Mucosa of descending colon (tissue), 3 donors: ENCODE results near the gene CRYGS. TPM values are rescaled to one million over a fixed set of nuclear protein-coding genes. Genes with fewer than 3 reads are reported as not detected.
"Not testable (repeated sequence)": the region's sequence is repeated elsewhere in the genome, so short reads cannot be mapped to it uniquely, and the experiment has no call there.

Experiments used
- ATAC-seq: fragments of 200-7000 bp; cut with Tn5 transposase; one replicate; pipeline ENCODE4 v1.9.1; 2020; ENCODE audit warnings: mild to moderate bottlenecking, moderate library complexity
- DNase-seq, 3 donors: peaks; one replicate each; pipeline ENCODE4 v3.0.0-alpha.2; 2020
- H3K36me3 ChIP-seq: fragments of 200-600 bp; one replicate; pipeline ENCODE4 v1.8.0; 2021; ENCODE audit warnings: low read depth, mild to moderate bottlenecking
- H3K4me1 ChIP-seq: fragments of 200-600 bp; one replicate; pipeline ENCODE4 v1.8.0; 2021; ENCODE audit warnings: low read depth, mild to moderate bottlenecking
- H3K4me3 ChIP-seq: fragments of 200-600 bp; one replicate; pipeline ENCODE4 v1.8.0; 2021; ENCODE audit warnings: mild to moderate bottlenecking
- H3K9me3 ChIP-seq: fragments of 200-600 bp; one replicate; pipeline ENCODE4 v1.8.0; 2021; ENCODE audit warnings: mild to moderate bottlenecking
- CTCF ChIP-seq: fragments of 200-600 bp; IDR thresholded peaks from one replicate; pipeline ENCODE4 v1.8.0; 2022; ENCODE audit warnings: antibody characterized with exemption, mild to moderate bottlenecking
- intact Hi-C, 2 donors: fragments of 100-400 bp; cut with DNase I in 1 of 2; cut with micrococcal nuclease in 1 of 2; formaldehyde crosslinking; loops; one replicate each; pipeline versions ENCODE4 v1.11.0 to v1.11.1; 2022; cut with DNase I, micrococcal nuclease
- total RNA-seq, 3 donors: library from RNA; stranded (reverse); fragmentation: NEBNext Ultra II Directional in 2 of 3; extraction: Animal tissue kit (Norgen Biotek cat#: 25700) in 2 of 3; gene quantifications; one replicate each; pipeline versions ENCODE4 v1.2.1 to v1.2.4, GENCODE V29; 2021 to 2023
- donor health status: DM: no; HTN: no; CAD: no; lungs with moderate emphysema.
- donor health status: DM: no; HTN: no; CAD: no.
- donor health status: DM: no; HTN: yes; CAD: no.

Gene CRYGS
- total RNA-seq, 3 donors from 2014 or later, result 3.2 to 3.9 (median 3.8) TPM

GRCh38 chr3:186589121-186589520 is 44.9 kb upstream of the CRYGS start:
- Histone ChIP-seq H3K36me3 (no peaks in the 10 kb centered on the region), H3K4me1 (no peaks in the 10 kb centered on the region), H3K9me3 (no peaks in the 10 kb centered on the region), H3K4me3 (no peak overlapping the region)
- peak; percentile 33 for ATAC-seq
- no peak for DNase-seq
- TF ChIP-seq CTCF, result no peak
- intact Hi-C loops, result no loop called here

GRCh38 chr3:186588632-186589031 is 44.5 kb upstream of the CRYGS start:
- TF ChIP-seq CTCF, result no peak
- intact Hi-C loops, result no loop called here
- Histone ChIP-seq H3K9me3 (no peaks in the 10 kb centered on the region), H3K4me1 (no peaks in the 10 kb centered on the region), H3K36me3 (no peaks in the 10 kb centered on the region), H3K4me3 (no peak overlapping the region)
- DNase-seq (no peak), ATAC-seq (peak; percentile 72)

GRCh38 chr3:186587183-186587582 is 43.0 kb upstream of the CRYGS start:
- no peaks in the 10 kb centered on the region for H3K36me3 ChIP-seq
- H3K4me1 ChIP-seq, result no peaks in the 10 kb centered on the region
- DNase-seq (no peak), ATAC-seq (no peak)
- TF ChIP-seq CTCF, result no peak
- H3K4me3 ChIP-seq, result no peak overlapping the region
- intact Hi-C loops, result no loop called here
- no peaks in the 10 kb centered on the region for H3K9me3 ChIP-seq

- ATAC-seq, H3K9me3 ChIP-seq, H3K4me3 ChIP-seq, H3K4me1 ChIP-seq, DNase-seq, H3K36me3 ChIP-seq, intact Hi-C loops: not testable (repeated sequence)
These were observed 42.1 kb upstream of the CRYGS start for GRCh38 chr3:186586245-186586644.

GRCh38 chr3:186583831-186584230 is 39.7 kb upstream of the CRYGS start:
- DNase-seq, result no peak
- no peaks in the 10 kb centered on the region for H3K36me3 ChIP-seq

GRCh38 chr3:186582541-186582940 is 38.4 kb upstream of the CRYGS start:
- H3K9me3 ChIP-seq, result no peaks in the 10 kb centered on the region
- no peaks in the 10 kb centered on the region for H3K4me1 ChIP-seq
- intact Hi-C loops, result no loop called here
- TF ChIP-seq CTCF, result no peak
- no peak for ATAC-seq
- DNase-seq, result no peak
- no peaks in the 10 kb centered on the region for H3K36me3 ChIP-seq
- no peak overlapping the region for H3K4me3 ChIP-seq

More at GRCh38 chr3:186583831-186584230, 39.7 kb upstream of the CRYGS start:
- ATAC-seq, result no peak
- Histone ChIP-seq H3K4me3 (no peak overlapping the region), H3K4me1 (no peaks in the 10 kb centered on the region), H3K9me3 (no peaks in the 10 kb centered on the region)
- intact Hi-C loops, result no loop called here
- no peak for TF ChIP-seq CTCF
